H9 (cell line): ENCODE data around the gene ZNF8. TPM values are rescaled to one million over a fixed set of nuclear protein-coding genes. Genes with fewer than 3 reads are reported as not detected.

ENCODE experiments used
- DNase-seq: peaks from one replicate; pipeline ENCODE4 v3.0.0-alpha.2; 2017
- H2AFZ ChIP-seq: one replicate; pipeline ENCODE4 v1.6.1; 2013; ENCODE audit warnings: mild to moderate bottlenecking, low read length, control low read depth, moderate library complexity
- H2AK5ac ChIP-seq: 2 replicates; pipeline ENCODE4 v1.6.1; 2013; ENCODE audit warnings: low read length, control low read depth, mixed read lengths; ENCODE audit not compliant: insufficient read length
- H2BK120ac ChIP-seq: one replicate; pipeline ENCODE4 v1.6.1; 2013; ENCODE audit warnings: low read depth, mild to moderate bottlenecking, low read length, control low read depth, inconsistent platforms; ENCODE audit not compliant: poor library complexity, severe bottlenecking
- H2BK12ac ChIP-seq: 2 replicates; pipeline ENCODE4 v1.6.1; 2013; ENCODE audit warnings: low read length, control low read depth, mixed read lengths, low read depth; ENCODE audit not compliant: insufficient read length
- H2BK15ac ChIP-seq: 2 replicates; pipeline ENCODE4 v1.6.1; 2013; ENCODE audit warnings: low read depth, low read length, control low read depth
- H2BK20ac ChIP-seq: one replicate; pipeline ENCODE4 v1.6.1; 2013; ENCODE audit warnings: low read depth, mild to moderate bottlenecking, low read length, control low read depth, inconsistent platforms; ENCODE audit not compliant: poor library complexity, severe bottlenecking
- H2BK5ac ChIP-seq: 2 replicates; pipeline ENCODE4 v1.6.1; 2013; ENCODE audit warnings: low read length, control low read depth, mixed read lengths; ENCODE audit not compliant: insufficient read length
- H3K14ac ChIP-seq: 2 replicates; pipeline ENCODE4 v1.6.1; 2013; ENCODE audit warnings: low read length, control low read depth; ENCODE audit not compliant: insufficient read depth
- H3K18ac ChIP-seq: 2 replicates; pipeline ENCODE4 v1.6.1; 2013; ENCODE audit warnings: low read depth, mild to moderate bottlenecking, mixed read lengths, low read length, control low read depth; ENCODE audit not compliant: insufficient read length
- H3K23ac ChIP-seq: 2 replicates; pipeline ENCODE4 v1.6.1; 2013; ENCODE audit warnings: low read length, control low read depth, mixed read lengths, low read depth; ENCODE audit not compliant: insufficient read length
- H3K23me2 ChIP-seq: 2 replicates; pipeline ENCODE4 v1.6.1; 2013; ENCODE audit warnings: low read depth, mild to moderate bottlenecking, mixed read lengths, low read length, control low read depth; ENCODE audit not compliant: insufficient read length, poor library complexity, severe bottlenecking
- H3K27ac ChIP-seq: 2 replicates; pipeline ENCODE4 v1.5.1; 2013; ENCODE audit warnings: low read length, control low read depth, mixed read lengths, low read depth; ENCODE audit not compliant: insufficient read length
- H3K27me3 ChIP-seq: 2 replicates; pipeline ENCODE4 v1.6.1; 2013; ENCODE audit warnings: low read length, control low read depth, inconsistent platforms; ENCODE audit not compliant: insufficient read depth
- H3K4ac ChIP-seq: 2 replicates; pipeline ENCODE4 v1.6.1; 2013; ENCODE audit warnings: low read depth, mild to moderate bottlenecking, control low read depth, inconsistent platforms, low read length, moderate library complexity
- H3K4me1 ChIP-seq: 2 replicates; pipeline ENCODE4 v1.6.1; 2013; ENCODE audit warnings: low read length, control low read depth, inconsistent platforms; ENCODE audit not compliant: insufficient read depth
- H3K4me2 ChIP-seq: 2 replicates; pipeline ENCODE4 v1.6.1; 2013; ENCODE audit warnings: low read length, control low read depth, mixed read lengths; ENCODE audit not compliant: insufficient read length, insufficient read depth
- H3K56ac ChIP-seq: 2 replicates; pipeline ENCODE4 v1.6.1; 2013; ENCODE audit warnings: low read depth, mild to moderate bottlenecking, mixed read lengths, low read length, control low read depth; ENCODE audit not compliant: insufficient read length
- H3K79me1 ChIP-seq: 2 replicates; pipeline ENCODE4 v1.6.1; 2013; ENCODE audit warnings: low read depth, mild to moderate bottlenecking, moderate library complexity, low read length, control low read depth, inconsistent platforms; ENCODE audit not compliant: insufficient read depth, poor library complexity, severe bottlenecking
- H3K79me2 ChIP-seq: 2 replicates; pipeline ENCODE4 v1.6.1; 2013; ENCODE audit warnings: low read length, control low read depth, inconsistent platforms; ENCODE audit not compliant: insufficient read depth
- H3K9ac ChIP-seq: 2 replicates; pipeline ENCODE4 v1.6.1; 2013; ENCODE audit warnings: low read length, control low read depth, mixed read lengths; ENCODE audit not compliant: insufficient read length; ENCODE audit errors: extremely low read depth
- H3K9me3 ChIP-seq: one replicate; pipeline ENCODE4 v1.6.1; 2013; ENCODE audit warnings: low read depth, low read length, inconsistent platforms; ENCODE audit not compliant: control insufficient read depth
- H3T11ph ChIP-seq: one replicate; pipeline ENCODE4 v1.6.1; 2013; ENCODE audit warnings: mild to moderate bottlenecking, low read length, control low read depth, inconsistent platforms
- H4K20me1 ChIP-seq: one replicate; pipeline ENCODE4 v1.6.1; 2013; ENCODE audit not compliant: control insufficient read depth, insufficient read length, insufficient read depth
- H4K5ac ChIP-seq: 2 replicates; pipeline ENCODE4 v1.6.1; 2013; ENCODE audit warnings: low read depth, mild to moderate bottlenecking, mixed read lengths, low read length, control low read depth; ENCODE audit not compliant: insufficient read length
- H4K8ac ChIP-seq: replicated peaks from 2 replicates; pipeline ENCODE4 v1.6.1; 2013; ENCODE audit warnings: low read length, control low read depth, mixed read lengths, low read depth; ENCODE audit not compliant: insufficient read length
- H4K91ac ChIP-seq: 2 replicates; pipeline ENCODE4 v1.6.1; 2013; ENCODE audit warnings: low read depth, mild to moderate bottlenecking, moderate library complexity, mixed read lengths, low read length, control low read depth; ENCODE audit not compliant: insufficient read length
- H3K27ac Mint-ChIP-seq, 3 experiments: 2 replicates in 2 of 3; 3 replicates in 1 of 3; pipeline ENCODE4 v1.8.0; 2020 to 2021; ENCODE audit warnings: mixed read lengths in 3 of 3, mild to moderate bottlenecking in 1 of 3, moderate library complexity in 1 of 3
- H3K27me3 Mint-ChIP-seq: 2 replicates; pipeline ENCODE4 v1.8.0; 2021; ENCODE audit warnings: low read depth, mild to moderate bottlenecking, moderate library complexity, mixed read lengths
- H3K36me3 Mint-ChIP-seq, 3 experiments: 2 replicates in 2 of 3; 3 replicates in 1 of 3; pipeline ENCODE4 v1.8.0; 2020 to 2021; ENCODE audit warnings: low read depth in 3 of 3, mixed read lengths in 3 of 3; ENCODE audit not compliant: insufficient read depth in 1 of 3
- H3K4me1 Mint-ChIP-seq, 2 experiments: 2 replicates each; pipeline ENCODE4 v1.8.0; 2020; ENCODE audit warnings: mixed read lengths in 2 of 2
- H3K4me3 Mint-ChIP-seq, 2 experiments: 2 replicates in 1 of 2; 3 replicates in 1 of 2; pipeline ENCODE4 v1.8.0; 2020 to 2021; ENCODE audit warnings: mild to moderate bottlenecking in 2 of 2, mixed read lengths in 2 of 2, moderate library complexity in 1 of 2
- H3K9me3 Mint-ChIP-seq, 2 experiments: 2 replicates in 1 of 2; 3 replicates in 1 of 2; pipeline ENCODE4 v1.8.0; 2020; ENCODE audit warnings: mild to moderate bottlenecking in 2 of 2, mixed read lengths in 2 of 2, moderate library complexity in 1 of 2
- WGBS: extraction: QIAGEN DNeasy Blood & Tissue Kit; methylation state at CpG from one replicate; pipeline ENCODE4 v1.1.7; 2013; ENCODE audit warnings: missing lambda C conversion rate, low lambda C conversion rate, mixed read lengths; ENCODE audit not compliant: insufficient read length; ENCODE audit errors: extremely low coverage; 5-methylcytosine and 5-hydroxymethylcytosine counted together
- total RNA-seq: library from RNA; stranded (reverse); gene quantifications from 2 replicates; pipeline ENCODE4 v1.2.1, GENCODE V29; 2021
- TF ChIP-seq, protein P1 (sequence below): fragments of 200-600 bp; sonication (generic); conservative IDR thresholded peaks from 3 replicates; pipeline ENCODE4 v1.8.0; 2021; ENCODE audit warnings: antibody characterized with exemption, mild to moderate bottlenecking

The ZNF8 gene
- total RNA-seq, 1 experiment from 2014 or later, result 17.3 TPM

DNA sequence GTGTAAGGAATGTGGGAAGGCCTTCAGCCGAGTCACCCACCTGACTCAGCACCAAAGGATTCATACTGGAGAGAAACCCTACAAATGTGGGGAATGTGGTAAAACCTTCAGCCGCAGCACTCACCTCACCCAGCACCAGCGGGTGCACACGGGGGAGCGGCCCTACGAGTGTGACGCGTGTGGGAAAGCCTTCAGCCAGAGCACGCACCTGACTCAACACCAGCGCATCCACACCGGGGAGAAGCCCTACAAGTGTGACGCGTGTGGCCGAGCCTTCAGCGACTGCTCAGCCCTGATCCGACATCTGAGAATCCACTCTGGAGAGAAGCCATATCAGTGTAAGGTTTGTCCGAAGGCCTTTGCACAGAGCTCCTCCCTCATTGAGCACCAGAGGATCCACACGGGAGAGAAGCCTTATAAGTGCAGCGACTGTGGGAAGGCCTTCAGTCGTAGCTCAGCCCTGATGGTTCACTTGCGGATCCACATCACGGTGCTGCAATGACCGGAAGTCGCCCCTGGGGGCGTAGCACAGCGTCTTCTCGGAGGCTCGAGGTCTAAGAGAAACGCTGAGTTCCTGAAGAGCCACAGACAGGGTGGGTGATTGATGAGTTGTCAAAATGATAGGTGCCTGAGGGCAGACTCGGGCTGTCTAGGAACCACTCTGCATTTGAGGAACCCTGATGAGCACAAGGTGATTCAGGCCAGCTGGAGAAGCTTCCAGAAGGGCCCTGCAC is 60.2 kb downstream of the ZNF8 start:
- WGBS, result no CpG with 5 or more reads among the region's 30 CpGs
- Mint-ChIP-seq H3K4me3 (no peak overlapping the region), H3K4me1 (no peaks in the 10 kb centered on the region), H3K9me3 (no peaks in the 10 kb centered on the region; a peak in 1 of 5 replicates), H3K27ac (no peak overlapping the region), H3K36me3 (peaks cover 14 to 34% (median 24%) of the 10 kb centered on the region in 3 experiments; a peak in 6 of 7 replicates), H3K27me3 (no peaks in the 10 kb centered on the region)
- H2BK20ac ChIP-seq, result no peak overlapping the region
- H3K56ac ChIP-seq, result no peak overlapping the region
- H4K20me1 ChIP-seq, result no peaks in the 10 kb centered on the region
- H2BK120ac ChIP-seq, result no peak overlapping the region
- H4K91ac ChIP-seq, result no peak overlapping the region
- no peak overlapping the region for H2BK12ac ChIP-seq
- H2AFZ ChIP-seq, result no peak overlapping the region
- TF ChIP-seq, protein P1, sequence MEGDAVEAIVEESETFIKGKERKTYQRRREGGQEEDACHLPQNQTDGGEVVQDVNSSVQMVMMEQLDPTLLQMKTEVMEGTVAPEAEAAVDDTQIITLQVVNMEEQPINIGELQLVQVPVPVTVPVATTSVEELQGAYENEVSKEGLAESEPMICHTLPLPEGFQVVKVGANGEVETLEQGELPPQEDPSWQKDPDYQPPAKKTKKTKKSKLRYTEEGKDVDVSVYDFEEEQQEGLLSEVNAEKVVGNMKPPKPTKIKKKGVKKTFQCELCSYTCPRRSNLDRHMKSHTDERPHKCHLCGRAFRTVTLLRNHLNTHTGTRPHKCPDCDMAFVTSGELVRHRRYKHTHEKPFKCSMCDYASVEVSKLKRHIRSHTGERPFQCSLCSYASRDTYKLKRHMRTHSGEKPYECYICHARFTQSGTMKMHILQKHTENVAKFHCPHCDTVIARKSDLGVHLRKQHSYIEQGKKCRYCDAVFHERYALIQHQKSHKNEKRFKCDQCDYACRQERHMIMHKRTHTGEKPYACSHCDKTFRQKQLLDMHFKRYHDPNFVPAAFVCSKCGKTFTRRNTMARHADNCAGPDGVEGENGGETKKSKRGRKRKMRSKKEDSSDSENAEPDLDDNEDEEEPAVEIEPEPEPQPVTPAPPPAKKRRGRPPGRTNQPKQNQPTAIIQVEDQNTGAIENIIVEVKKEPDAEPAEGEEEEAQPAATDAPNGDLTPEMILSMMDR, result peak; percentile 63
- H2BK15ac ChIP-seq, result no peak overlapping the region
- no peak overlapping the region for H3K4ac ChIP-seq
- H3K9me3 ChIP-seq, result no peaks in the 10 kb centered on the region
- H3K4me2 ChIP-seq, result no peak overlapping the region
- peak; percentile 66 for DNase-seq
- no peak overlapping the region for H3K14ac ChIP-seq
- H2AK5ac ChIP-seq, result no peak overlapping the region
- H3K79me1 ChIP-seq, result no peaks in the 10 kb centered on the region
- no peak overlapping the region for H4K8ac ChIP-seq
- H3K79me2 ChIP-seq, result no peaks in the 10 kb centered on the region
- H3K27me3 ChIP-seq, result no peaks in the 10 kb centered on the region
- no peaks in the 10 kb centered on the region for H3K23me2 ChIP-seq
- no peak overlapping the region for H2BK5ac ChIP-seq
- H3T11ph ChIP-seq, result no peak overlapping the region
- no peak overlapping the region for H3K23ac ChIP-seq
- no peak overlapping the region for H3K9ac ChIP-seq
- H4K5ac ChIP-seq, result no peak overlapping the region
- no peak overlapping the region for H3K18ac ChIP-seq
- H3K27ac ChIP-seq, result no peak overlapping the region
- no peaks in the 10 kb centered on the region for H3K4me1 ChIP-seq
